ENCODE data around the gene KHDRBS1.
"Not testable (repeated sequence)": the region's sequence is repeated elsewhere in the genome, so short reads cannot be mapped to it uniquely, and the experiment has no call there.

KHDRBS1 gene

DNA sequence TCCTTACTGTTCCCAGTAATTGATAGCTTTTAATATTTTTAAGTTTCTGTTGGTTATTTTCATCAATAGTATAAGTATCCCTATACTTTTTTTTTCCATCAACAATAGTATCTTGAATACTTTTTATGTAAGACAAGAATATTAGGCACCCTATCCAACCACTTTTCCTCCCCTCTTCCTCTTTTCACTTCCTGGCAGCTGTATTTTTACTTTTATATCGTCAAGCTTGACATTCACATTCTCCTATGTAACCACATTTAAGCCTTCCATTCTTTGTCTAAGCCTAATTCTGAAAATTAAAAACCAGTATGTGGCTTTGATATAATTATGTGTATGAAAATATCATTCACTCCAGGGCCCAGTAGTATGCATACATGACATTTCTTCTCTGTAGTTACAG, 68.4 kb downstream of the KHDRBS1 start:
- Histone ChIP-seq H3K9me3 (ENCODE audit: control insufficient read depth, insufficient read depth, low read depth, low read length) (no peaks in the 10 kb centered on the region), H3K36me3 (ENCODE audit: control insufficient read depth in 2 of 2, insufficient read depth in 1 of 2, low read length in 2 of 2) (peaks cover 15 to 62% of the 10 kb centered on the region in 2 experiments; a peak in 2 of 3 replicates), H3K4me3 (ENCODE audit: low read depth, low read length) (no peak overlapping the region), H3K27ac (ENCODE audit: extremely low read depth, low read depth, low read length) (no peak overlapping the region), H3K4me1 (ENCODE audit: control insufficient read depth, insufficient read depth, low read length) (no peaks in the 10 kb centered on the region)
- no peak for TF ChIP-seq ZNF248 (tag by site-specific recombination; IDR thresholded peaks at IDR 0.05)
- no peak for TF ChIP-seq KLF10 (tag by site-specific recombination; IDR thresholded peaks at IDR 0.05)
- TF ChIP-seq ZNF518A (tag by site-specific recombination; conservative IDR thresholded peaks at IDR 0.05; ENCODE audit: low read depth), result no peak
- TF ChIP-seq, protein P1, sequence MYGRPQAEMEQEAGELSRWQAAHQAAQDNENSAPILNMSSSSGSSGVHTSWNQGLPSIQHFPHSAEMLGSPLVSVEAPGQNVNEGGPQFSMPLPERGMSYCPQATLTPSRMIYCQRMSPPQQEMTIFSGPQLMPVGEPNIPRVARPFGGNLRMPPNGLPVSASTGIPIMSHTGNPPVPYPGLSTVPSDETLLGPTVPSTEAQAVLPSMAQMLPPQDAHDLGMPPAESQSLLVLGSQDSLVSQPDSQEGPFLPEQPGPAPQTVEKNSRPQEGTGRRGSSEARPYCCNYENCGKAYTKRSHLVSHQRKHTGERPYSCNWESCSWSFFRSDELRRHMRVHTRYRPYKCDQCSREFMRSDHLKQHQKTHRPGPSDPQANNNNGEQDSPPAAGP (tag by site-specific recombination; IDR thresholded peaks at IDR 0.05), result no peak
- TF ChIP-seq, protein P2, sequence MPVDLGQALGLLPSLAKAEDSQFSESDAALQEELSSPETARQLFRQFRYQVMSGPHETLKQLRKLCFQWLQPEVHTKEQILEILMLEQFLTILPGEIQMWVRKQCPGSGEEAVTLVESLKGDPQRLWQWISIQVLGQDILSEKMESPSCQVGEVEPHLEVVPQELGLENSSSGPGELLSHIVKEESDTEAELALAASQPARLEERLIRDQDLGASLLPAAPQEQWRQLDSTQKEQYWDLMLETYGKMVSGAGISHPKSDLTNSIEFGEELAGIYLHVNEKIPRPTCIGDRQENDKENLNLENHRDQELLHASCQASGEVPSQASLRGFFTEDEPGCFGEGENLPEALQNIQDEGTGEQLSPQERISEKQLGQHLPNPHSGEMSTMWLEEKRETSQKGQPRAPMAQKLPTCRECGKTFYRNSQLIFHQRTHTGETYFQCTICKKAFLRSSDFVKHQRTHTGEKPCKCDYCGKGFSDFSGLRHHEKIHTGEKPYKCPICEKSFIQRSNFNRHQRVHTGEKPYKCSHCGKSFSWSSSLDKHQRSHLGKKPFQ (tag by site-specific recombination; IDR thresholded peaks at IDR 0.05), result no peak
- ChIA-PET POLR2A (interaction anchor here (0.6 to 2.8 kb wide), 2 partner anchors 9 to 456 kb away, joined by 4 to 26 read pairs; partner anchors contain the start of gene TMEM39B), CTCF (interaction anchor here (0.6 to 1.2 kb wide), 3 partner anchors 8 to 457 kb away, joined by 4 to 5 read pairs (median 5); no protein-coding TSS in a partner anchor)

GRCh38 chr1:32086381-32086780, 72.7 kb downstream of the KHDRBS1 start:
- ChIA-PET POLR2A (interaction anchor here (0.6 to 1.0 kb wide), 3 partner anchors 13 to 93 kb away, joined by 3 to 10 read pairs (median 3); partner anchors contain the start of genes TMEM39B and TXLNA), CTCF (interaction anchor here (0.6 kb wide), 1 partner anchor 8 kb away, joined by 3 read pairs; no protein-coding TSS in a partner anchor)
- H3K9me3 ChIP-seq (ENCODE audit: control insufficient read depth, insufficient read depth, low read depth, low read length); H3K4me3 ChIP-seq (ENCODE audit: low read depth, low read length); H3K27ac ChIP-seq (ENCODE audit: extremely low read depth, low read depth, low read length); H3K4me1 ChIP-seq (ENCODE audit: control insufficient read depth, insufficient read depth, low read length): not testable (repeated sequence)
- H3K36me3 ChIP-seq (ENCODE audit: control insufficient read depth in 2 of 2, insufficient read depth in 1 of 2, low read length in 2 of 2), result peaks cover 0 to 53% of the 10 kb centered on the region in 2 experiments; a peak in 2 of 3 replicates

- no peak overlapping the region for H3K27ac ChIP-seq (ENCODE audit: extremely low read depth, low read depth, low read length)
- H3K9me3 ChIP-seq (ENCODE audit: control insufficient read depth, insufficient read depth, low read depth, low read length), result no peaks in the 10 kb centered on the region
- H3K4me3 ChIP-seq (ENCODE audit: low read depth, low read length), result no peak overlapping the region
- ChIA-PET POLR2A (no interaction called here), CTCF (interaction anchor here (0.6 to 1.0 kb wide), 2 partner anchors 18 to 225 kb away, joined by 3 to 5 read pairs; partner anchors contain the start of gene TMEM39B)
- TF ChIP-seq KLF10 (tag by site-specific recombination; IDR thresholded peaks at IDR 0.05) (no peak), ZNF837 (tag by site-specific recombination; IDR thresholded peaks at IDR 0.05) (no peak), ZNF701 (tag by site-specific recombination; IDR thresholded peaks at IDR 0.05) (no peak), ZNF280C (tag by site-specific recombination; IDR thresholded peaks at IDR 0.05) (no peak), GFI1B (tag by site-specific recombination; IDR thresholded peaks at IDR 0.05) (no peak), GLIS1 (tag by site-specific recombination; IDR thresholded peaks at IDR 0.05) (no peak), ZFP37 (tag by site-specific recombination; IDR thresholded peaks at IDR 0.05) (no peak), GLIS2 (tag by site-specific recombination; IDR thresholded peaks at IDR 0.05) (no peak), ZNF776 (tag by site-specific recombination; IDR thresholded peaks at IDR 0.05; ENCODE audit: borderline replicate concordance) (no peak), ZNF37A (tag by site-specific recombination; IDR thresholded peaks at IDR 0.05) (no peak), ZNF132 (tag by site-specific recombination; IDR thresholded peaks at IDR 0.05; ENCODE audit: borderline replicate concordance) (no peak), ZNF670 (tag by site-specific recombination; IDR thresholded peaks at IDR 0.05; ENCODE audit: low read depth) (no peak), SCRT1 (tag by site-specific recombination; IDR thresholded peaks at IDR 0.05; ENCODE audit: borderline replicate concordance) (no peak)
- TF ChIP-seq, protein P3, sequence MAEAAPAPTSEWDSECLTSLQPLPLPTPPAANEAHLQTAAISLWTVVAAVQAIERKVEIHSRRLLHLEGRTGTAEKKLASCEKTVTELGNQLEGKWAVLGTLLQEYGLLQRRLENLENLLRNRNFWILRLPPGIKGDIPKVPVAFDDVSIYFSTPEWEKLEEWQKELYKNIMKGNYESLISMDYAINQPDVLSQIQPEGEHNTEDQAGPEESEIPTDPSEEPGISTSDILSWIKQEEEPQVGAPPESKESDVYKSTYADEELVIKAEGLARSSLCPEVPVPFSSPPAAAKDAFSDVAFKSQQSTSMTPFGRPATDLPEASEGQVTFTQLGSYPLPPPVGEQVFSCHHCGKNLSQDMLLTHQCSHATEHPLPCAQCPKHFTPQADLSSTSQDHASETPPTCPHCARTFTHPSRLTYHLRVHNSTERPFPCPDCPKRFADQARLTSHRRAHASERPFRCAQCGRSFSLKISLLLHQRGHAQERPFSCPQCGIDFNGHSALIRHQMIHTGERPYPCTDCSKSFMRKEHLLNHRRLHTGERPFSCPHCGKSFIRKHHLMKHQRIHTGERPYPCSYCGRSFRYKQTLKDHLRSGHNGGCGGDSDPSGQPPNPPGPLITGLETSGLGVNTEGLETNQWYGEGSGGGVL (tag by site-specific recombination; IDR thresholded peaks at IDR 0.05), result no peak
- peaks cover 4 to 60% of the 10 kb centered on the region in 2 experiments; a peak in 2 of 3 replicates for H3K36me3 ChIP-seq (ENCODE audit: control insufficient read depth in 2 of 2, insufficient read depth in 1 of 2, low read length in 2 of 2)
- H3K4me1 ChIP-seq (ENCODE audit: control insufficient read depth, insufficient read depth, low read length), result no peaks in the 10 kb centered on the region
Measured at GRCh38 chr1:32091176-32091575, 77.5 kb downstream of the KHDRBS1 start.
